Epithelial cell of prostate (primary cell): Measurements from ENCODE around the gene PTTG1IP.

Experiments
- DNase-seq: peaks from one replicate; pipeline ENCODE4 v3.0.0-alpha.2; 2011; ENCODE audit warnings: low read depth, low spot score
- H3K27ac ChIP-seq: fragments of 450-650 bp; 2 replicates; pipeline ENCODE4 v1.5.1; 2017; ENCODE audit warnings: mild to moderate bottlenecking

Gene PTTG1IP

DNA sequence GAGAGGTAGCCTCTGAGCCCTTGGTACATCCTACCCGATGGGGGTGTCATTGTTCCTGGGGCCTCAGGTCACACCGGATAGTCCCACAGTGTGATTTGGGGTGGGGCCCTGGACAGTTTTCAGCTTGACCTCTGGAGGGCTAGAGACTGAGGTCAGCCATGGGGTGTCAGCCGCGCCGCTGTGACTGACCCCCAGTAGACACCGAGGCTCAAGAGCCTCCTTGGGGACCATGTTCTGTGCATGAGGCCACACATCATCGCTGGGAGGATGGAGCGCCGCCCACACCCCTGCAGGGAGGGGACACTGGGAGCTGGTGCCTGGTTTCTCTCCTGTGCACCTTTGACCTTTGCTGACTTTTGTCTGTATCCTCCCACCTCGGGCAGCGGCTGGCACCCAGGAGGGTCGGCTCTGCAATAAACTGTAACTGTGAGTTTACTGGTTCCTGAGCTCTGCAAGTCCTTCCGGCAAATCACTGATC, 24.6 kb upstream of the PTTG1IP start:
- no peak for DNase-seq
- no peak overlapping the region for H3K27ac ChIP-seq

DNA sequence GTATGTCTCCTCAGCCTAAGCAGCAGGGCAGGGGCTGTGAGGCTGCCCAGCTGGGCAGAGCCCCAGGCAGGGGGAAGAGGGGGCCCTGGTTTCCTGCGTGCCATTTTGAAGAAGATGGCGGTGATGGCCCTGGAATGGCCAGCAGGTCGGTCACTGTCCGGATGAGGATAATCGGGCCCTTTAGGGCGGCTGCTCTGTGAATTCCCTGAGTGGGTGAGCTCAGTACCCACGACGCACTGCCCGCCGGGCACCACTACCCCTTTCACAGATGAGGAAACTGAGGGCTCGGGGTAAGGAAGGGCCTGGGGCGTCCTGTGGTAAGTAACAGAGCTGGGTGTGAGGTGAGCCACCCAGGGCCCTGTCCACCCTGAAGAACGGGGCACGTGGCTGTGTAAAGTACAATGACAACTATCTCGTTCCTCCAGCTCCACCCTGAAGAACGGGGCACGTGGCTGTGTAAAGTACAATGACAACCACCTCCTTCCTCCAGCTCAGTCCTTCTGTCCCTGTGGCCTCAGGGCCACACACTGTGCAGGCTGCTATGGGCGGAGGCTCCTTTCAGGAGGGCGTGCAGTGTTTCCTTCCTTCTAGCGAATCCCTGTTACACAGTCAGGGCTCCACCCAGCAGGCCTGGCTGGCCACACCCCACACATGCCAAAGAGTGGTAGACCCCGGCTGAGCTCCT, 24.0 kb upstream of the PTTG1IP start:
- no peak overlapping the region for H3K27ac ChIP-seq
- DNase-seq: no peak

DNA sequence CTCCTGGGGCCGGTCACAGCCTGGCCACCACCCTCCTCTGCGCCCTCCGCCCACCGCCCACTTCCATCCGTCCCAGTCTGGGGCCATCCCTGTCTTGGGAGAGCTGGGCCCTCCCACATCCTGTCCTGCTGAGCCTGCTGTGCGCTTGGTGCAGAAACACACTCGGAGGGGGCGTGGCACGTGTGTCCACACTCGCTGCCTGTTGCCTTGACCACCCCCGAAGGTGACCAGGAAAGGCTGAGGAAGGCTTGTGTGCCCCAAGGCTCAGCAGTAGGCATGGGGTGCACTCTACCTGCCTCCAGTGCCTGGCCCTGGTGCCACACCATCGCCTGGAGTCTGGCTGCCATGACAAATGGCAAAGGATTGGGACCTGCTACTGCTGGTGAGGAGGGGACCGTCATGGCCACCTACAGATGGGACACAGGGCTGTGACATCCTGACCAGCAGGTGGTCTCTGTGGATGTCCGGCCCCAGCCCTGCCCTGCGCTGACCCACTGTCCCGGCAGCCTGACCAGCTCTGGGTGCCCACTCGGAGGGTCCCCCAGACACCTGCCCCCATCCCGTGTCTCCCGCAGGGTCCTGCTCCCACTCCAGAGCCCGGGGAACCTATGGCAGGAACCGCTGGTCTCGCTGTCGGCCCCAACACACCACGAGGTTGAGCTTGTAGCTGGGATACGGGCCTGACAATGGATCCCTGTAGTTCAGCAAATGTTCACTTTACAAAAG, 23.2 kb upstream of the PTTG1IP start:
- no peak for DNase-seq
- no peak overlapping the region for H3K27ac ChIP-seq

DNA sequence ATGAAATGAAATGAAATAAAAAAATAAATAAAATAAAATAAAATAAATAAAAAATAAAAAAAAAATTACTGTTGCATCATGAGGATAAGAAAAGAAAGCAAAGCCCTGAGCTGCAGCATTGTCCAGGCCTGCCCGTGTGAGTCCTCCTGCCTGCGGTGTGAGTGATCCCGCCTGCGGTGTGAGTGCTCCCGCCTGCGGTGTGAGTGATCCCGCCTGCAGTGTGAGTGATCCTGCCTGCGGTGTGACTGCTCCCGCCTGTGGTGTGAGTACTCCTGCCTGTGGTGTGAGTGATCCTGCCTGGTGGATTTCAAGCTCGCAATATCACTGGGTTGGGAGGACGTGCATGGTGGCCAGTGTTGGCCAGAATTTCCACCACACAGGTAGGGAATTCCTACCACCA, 22.4 kb upstream of the PTTG1IP start:
- DNase-seq: no peak
- H3K27ac ChIP-seq: no peak overlapping the region

DNA sequence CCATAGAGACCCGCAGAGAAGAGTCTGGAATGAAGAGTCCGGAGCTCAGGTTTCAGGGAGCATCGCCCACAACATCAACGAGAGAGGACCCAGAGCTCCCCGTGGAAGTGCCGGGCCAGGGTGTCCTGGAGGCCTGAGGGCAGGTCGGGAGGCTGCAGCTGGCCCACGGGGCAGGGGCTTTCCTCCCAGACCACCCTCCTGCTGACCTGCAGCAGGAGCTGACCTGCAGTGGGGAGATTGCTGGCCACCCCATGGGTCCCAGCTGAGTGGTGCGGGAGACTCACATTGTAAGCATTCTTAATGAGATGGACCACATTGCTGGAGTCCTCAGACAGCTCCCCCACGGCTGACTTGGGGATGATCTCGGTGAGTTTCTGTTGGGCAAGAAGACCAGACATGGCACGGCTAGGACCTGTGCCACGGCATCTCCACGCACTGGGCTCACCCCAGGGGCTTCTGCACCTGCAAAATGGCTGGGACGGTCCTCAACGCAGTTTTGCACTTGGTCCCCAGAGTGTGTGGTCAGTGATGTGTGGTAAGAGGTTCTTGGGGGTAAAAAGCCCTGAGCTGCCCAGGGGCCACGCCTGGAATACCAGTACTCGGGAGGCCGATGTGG, 21.3 kb upstream of the PTTG1IP start:
- H3K27ac ChIP-seq: no peak overlapping the region
- DNase-seq: no peak

DNA sequence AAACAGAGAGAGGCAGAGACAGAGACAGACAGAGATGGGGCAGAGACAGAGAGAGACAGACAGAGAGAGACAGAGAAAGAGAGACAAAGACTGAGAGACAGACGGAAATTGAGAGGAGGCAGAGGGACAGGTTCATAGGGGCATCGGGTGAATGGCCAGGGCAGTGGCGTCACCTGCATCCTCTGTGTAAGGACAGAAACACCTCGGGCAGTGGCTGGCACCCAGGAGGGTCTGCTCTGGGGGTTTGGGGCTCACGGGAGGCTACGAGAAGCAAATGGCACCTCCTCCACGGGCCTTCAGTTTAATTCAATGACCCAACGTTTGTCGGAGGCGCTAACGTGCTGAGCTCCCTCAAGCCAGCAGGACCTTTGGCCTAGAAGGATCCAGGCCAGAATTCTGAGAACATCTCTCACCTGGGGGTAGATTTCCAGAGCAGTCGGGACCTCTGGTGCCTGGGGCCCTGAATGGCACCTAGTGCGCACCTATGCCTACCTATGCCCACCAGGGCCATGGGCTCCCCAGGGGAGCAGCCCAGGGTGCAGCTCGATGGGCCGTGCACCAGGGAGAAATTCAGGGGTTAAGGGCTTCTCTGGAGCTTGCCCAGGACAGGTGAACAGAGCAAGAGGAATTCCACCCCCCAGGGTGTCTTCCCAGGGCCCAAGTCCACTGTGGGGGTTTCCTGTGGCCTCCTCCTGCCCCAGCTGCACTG, 20.6 kb upstream of the PTTG1IP start:
- no peak overlapping the region for H3K27ac ChIP-seq
- no peak for DNase-seq

DNA sequence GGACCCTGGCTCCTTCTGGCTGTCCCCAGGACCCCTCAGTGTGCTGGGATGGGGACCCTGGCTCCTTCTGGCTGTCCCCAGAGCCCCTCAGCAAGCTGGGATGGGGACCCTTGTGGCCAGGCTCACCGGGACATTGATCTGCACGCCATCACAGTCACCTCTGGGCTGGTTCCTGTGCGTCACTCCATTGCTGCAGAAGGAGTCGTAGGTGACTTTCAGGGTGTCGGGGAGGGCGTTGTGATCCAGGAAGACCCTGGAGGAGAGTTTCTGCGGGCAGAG, 19.7 kb upstream of the PTTG1IP start:
- no peak for DNase-seq

DNA sequence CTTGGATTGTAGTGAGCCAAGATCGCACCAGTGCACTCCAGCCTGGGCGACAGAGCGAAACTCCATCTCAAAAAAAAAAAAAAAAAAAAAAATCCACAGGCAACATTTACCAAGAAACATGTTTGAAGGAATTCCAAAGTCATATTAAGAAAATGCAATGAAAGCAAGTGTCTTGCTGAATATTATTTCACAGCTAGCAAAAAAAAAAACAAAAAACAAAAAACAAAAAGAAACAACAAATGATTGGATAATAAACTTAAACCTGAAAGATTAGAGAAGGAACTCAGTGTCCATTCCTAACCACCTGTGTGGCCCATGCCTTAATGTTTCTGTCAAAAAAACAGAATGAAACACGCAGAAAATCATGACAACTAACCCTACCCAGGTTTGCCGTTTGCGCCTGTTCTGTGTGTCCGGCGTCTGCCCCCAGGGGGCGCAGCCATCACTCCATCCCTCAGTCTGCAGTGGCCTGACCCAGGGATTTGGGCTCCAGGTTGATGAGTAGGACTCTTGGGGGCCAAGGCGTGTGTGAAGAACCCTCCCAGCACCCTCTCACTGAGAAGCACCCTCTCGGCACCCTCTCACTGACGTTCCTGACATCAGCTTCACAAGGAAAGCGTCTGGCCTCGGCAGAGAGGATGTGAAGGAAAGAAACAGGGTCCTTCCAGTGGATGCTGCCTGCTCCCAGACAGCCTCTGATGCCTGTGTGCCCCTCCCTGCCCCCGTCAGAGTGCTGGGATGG, 19.2 kb upstream of the PTTG1IP start:
- H3K27ac ChIP-seq: no peak overlapping the region
- DNase-seq: no peak

More for the DNA sequence above, 19.7 kb upstream of the PTTG1IP start:
- H3K27ac ChIP-seq: no peak overlapping the region

DNA sequence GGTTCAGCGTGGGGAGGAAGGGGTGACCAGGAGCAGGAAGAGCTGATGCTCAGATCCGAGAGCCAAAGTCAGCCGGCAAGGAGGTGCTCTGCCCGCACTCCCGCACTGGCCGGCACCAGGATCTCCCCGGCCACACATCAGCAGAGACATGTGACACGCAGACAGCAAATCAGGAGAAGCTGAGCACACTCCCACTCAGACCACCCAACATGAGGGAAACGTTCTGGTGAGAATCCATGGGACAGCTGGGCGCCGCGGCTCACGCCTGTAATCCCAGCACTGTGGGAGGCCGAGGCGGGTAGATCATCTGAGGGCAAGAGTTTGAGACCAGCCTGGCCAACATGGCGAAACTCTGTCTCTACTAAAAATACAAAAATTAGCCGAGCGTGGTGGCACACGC, 18.6 kb upstream of the PTTG1IP start:
- no peak overlapping the region for H3K27ac ChIP-seq
- no peak for DNase-seq

DNA sequence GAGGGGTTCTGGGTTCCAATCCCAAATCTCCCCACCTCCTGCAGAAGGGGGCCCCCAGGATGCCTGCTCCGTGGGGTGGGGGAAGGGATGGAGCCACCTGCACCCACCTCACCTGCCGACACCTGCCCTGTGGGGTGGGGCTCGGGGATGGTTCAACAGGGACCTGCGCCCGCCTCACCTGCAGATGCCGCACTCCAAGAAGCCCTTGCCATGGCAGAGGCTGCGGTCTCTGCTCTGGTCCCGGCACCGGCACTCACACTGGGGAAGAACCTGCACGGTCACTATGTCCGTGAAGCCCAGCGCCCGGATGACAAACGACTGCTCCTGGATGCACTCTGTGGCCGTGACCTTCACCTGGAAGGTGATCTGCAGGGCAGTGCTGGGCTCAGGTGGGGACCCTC, 18.1 kb upstream of the PTTG1IP start:
- no peak overlapping the region for H3K27ac ChIP-seq

DNA sequence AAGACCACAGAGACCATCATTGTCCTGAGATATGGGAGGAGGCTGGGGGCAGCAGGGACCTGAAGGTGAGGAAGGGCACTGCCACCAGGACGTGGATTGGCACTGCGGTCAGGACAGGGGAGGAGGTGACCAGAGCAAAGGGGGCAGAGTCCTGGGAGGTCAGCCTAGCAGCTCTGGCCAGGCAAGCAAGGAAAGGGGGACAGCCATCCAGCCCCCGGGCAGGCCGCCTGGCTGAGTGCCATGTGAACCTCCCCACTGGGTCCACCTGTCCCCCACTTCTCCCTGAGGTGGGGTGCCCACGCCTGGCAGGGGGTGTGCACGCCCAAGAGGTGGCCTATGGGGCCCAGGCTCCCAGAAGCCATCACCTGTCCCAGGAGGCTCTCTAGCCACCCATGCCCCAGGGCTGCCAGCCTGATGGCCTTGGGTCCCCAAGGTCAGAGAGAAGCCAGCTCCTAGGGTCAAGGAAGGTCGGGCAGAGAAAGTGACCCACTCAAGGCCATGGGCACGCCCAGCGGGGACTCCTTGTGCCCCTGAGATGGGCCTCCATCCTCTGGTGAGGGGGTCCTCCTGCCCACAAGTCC, 17.6 kb upstream of the PTTG1IP start:
- H3K27ac ChIP-seq: no peak overlapping the region
- DNase-seq: no peak

More for the DNA sequence above, 18.1 kb upstream of the PTTG1IP start:
- DNase-seq: no peak

DNA sequence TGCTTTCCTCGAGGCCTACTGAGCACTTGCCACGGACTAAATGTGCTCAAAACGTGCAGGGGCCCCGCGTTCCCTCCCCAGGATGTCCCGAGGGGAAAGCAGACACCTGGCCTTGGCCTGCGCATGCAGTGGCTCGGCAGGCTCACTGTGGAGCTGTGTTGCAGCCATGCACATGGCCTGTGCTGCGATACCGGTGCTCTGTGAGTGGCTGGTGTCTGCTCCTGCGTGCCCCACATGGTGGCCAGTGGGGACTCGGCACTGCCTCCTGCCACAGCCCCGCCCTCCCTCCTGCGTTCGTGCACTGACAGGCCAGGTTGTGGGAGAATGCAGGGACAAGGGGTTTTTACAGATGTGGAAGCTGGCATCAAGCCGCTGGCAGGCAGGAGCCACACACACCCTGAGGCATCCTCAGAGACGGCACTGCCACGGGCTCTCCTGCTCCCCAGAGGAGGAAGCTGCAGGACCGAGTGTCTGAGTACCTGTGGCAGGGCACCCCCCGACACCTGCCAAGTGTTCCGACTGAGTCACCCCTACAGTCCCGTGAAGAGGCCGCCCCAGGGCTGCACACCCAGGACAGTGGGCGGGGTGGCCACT, 16.9 kb upstream of the PTTG1IP start:
- DNase-seq: no peak
- H3K27ac ChIP-seq: no peak overlapping the region

DNA sequence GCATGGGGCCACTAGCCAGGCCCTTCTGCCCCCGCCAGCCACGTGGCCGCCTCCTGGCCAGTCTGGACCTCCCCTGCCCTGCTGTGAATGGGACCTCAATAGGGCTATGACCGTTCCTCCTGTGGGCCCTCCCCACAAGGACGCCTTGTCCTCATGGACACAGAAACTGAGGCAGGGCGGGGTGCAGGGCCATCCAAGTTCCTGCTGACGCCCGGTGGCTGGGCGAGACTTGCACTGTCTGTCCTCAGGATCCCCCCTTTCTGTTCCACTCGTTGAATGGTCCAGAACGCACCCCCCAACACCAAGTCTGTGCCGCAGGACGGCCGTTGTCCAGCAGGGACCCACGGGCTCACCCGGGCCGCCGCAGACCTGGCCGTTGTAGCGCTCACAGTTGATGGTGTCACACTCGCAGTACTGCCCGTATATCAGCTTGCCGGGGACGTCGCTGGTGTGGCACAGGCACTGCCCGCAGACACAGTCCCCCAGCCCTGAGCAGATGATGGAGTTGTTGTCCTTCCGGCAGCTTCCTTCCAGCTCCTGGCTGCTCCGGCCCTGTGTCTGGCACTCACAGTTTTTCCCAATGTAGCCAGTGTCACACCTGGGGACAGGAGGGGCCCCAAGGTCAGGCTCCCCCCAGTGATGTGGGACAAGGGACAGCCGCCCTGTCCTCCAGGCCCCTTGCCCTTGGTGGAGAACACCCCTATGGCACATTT, 16.3 kb upstream of the PTTG1IP start:
- no peak for DNase-seq
- H3K27ac ChIP-seq: no peak overlapping the region

DNA sequence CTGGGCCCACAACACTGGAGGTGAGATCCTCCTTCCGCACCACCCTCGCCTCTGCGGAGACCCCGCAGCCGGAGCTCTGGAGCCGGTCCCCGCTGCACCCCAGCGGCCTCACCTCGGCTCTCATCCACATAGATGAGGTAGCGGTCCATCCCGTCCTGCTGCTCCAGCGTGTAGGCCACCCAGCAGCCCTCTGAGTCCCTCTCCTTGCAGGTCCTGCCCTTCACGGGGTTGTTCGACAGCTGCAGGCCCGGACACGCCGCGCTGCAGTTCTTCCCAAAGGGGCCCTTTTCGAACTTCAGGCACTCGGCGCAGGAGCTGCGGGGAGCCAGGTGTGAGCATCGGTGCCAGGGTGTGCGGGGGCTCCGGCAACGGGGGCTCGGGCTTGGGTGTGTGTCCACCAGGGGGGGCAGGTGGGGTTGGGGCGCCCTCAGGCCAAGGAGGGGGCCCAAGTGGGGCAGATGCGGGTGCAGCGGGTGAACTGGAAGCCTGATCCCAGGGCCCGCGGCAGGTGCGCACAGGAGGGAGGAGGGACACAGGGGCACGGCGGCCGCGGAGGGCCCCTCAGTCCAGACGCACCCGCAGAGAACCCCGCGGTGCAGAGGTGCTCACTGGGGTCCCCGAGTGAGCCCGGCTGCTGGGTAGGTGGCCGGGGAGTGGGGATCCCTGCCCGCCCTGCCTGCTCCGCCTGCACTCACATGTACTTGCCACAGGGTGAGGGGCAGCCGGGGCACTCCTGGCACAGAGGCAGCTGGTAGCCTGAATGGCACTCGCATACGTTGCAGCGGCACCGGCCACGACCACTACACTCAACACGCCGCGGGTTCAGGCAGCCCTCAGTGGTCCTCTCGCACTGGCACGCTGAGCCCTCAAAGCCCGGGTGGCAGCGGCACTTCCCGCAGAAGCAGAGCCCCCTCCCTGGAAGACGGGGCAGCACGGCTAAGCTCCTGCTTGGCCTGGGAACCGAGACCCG, 15.4 kb upstream of the PTTG1IP start:
- no peak for DNase-seq
- H3K27ac ChIP-seq: no peak overlapping the region

DNA sequence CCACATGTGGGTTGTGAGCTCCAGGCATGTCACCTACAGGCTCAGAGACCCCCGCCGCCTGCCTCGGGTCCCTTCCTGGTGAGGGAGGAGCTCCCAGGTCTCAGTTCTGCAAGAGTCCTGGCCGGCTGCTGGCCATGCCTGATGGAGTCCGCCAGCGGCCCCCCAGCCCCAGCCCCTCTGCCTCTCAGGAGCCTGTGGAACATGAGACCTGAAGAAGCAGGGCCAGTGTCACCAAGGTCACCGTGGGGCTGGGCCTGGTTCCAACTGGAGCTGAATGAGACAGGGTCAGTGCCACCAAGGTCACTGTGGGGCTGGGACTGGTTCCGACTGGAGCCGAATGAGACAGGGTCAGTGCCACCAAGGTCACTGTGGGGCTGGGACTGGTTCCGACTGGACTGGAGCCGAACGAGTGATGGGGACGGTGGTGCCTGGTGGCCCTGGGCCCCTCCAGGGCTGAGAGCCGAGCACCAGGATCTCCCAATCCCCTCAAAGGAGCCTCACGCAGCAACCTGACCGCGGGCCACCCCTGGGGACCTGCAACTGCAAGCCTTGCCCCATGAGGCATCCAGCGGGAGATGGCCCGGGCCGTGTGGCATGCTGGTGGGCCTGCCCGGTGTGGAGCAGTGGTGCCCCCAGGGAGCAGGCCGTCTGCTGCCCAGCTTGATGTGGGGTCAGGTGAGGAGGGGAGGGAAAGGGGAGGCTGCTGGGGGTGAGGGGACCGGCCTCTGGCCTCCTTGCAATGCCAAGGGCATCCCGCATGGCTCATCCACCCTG, 14.5 kb upstream of the PTTG1IP start:
- no peak for DNase-seq
- no peak overlapping the region for H3K27ac ChIP-seq

DNA sequence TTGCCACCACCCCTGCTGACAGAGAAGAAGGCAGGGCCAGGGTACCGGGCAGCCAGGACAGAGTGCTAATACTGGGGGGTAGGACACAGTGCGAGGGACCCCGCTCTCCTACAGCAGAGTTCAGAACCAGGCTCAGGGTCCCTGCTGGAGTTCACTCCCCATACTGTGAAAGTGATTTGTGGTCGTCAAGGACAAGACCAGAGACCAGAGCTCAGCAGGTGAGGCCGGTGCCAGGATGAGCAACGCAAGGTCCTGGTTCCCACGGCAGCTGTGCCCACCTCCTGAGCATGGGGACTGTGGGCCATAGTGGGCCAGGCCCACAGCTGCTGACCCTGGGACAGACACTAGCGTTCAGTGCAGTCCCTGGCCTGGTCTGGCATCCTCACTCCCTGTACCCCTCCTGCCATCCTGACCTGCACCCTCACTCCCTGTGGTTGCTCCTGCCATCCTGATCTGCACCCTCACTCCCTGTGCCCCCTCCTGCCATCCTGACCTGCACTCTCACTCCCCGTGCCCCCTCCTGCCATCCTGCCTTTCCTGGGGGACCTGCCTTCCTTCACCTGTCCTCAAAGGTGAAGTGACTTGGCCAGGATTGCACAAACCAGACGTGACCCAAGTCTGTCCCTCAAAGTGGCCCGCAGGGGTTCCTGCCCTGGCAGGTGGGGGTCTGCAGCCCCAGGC, 13.8 kb upstream of the PTTG1IP start:
- no peak for DNase-seq
- no peak overlapping the region for H3K27ac ChIP-seq
